Lower leg skin (tissue), 4 donors: ENCODE results near the gene ABCG4. TPM values are rescaled to one million over a fixed set of nuclear protein-coding genes. Genes with fewer than 3 reads are reported as not detected.
"Not testable (repeated sequence)": the region's sequence is repeated elsewhere in the genome, so short reads cannot be mapped to it uniquely, and the experiment has no call there.

Experiments used
- DNase-seq, 2 donors: peaks; one replicate each; pipeline ENCODE4 v3.0.0-alpha.2; 2019; ENCODE audit warnings: low spot score in 2 of 2
- H3K4me3 ChIP-seq: fragments of 200-600 bp; sonication (generic); 2 replicates; pipeline ENCODE4 v1.5.1; 2017; ENCODE audit warnings: mild to moderate bottlenecking, low read depth; ENCODE audit not compliant: poor library complexity, severe bottlenecking
- POLR2A ChIP-seq, 2 donors: fragments of 450-650 bp; IDR thresholded peaks; one replicate each; pipeline ENCODE4 v1.6.1; 2016 to 2017; ENCODE audit warnings: antibody characterized with exemption in 2 of 2, mild to moderate bottlenecking in 1 of 2, moderate library complexity in 1 of 2
- WGBS, 2 donors: methylation state at CpG; one replicate each; pipeline ENCODE4 v1.1.5; 2018; 5-methylcytosine and 5-hydroxymethylcytosine counted together
- intact Hi-C: fragments of 100-400 bp; cut with DNase I; formaldehyde crosslinking; loops from one replicate; pipeline ENCODE4 v1.15.0; 2023; ENCODE audit warnings: low total_unique reads
- total RNA-seq, 4 donors: library from RNA; depleted of rRNA; stranded (reverse); fragments of >200 nt; gene quantifications; one replicate each; pipeline ENCODE4 v1.1.0, GENCODE V29; 2016
- TF ChIP-seq, protein P1 (sequence below), 3 donors: fragments of 450-650 bp; IDR thresholded peaks; one replicate each; pipeline ENCODE4 v1.5.1; 2016; ENCODE audit warnings: antibody characterized with exemption in 3 of 3, mild to moderate bottlenecking in 3 of 3, moderate library complexity in 2 of 3

ABCG4 gene
- total RNA-seq, 4 donors from 2014 or later = 0.52 to 1.1 (median 0.67) TPM

GRCh38 chr11:119187123-119187892 is 38.5 kb downstream of the ABCG4 start:
- intact Hi-C loops = loop anchor here (5.0 kb wide), 1 partner anchor 1970 kb away; no protein-coding TSS in a partner anchor
- no peak overlapping the region for H3K4me3 ChIP-seq
- 76 to 78% methylated on average over 19 to 21 of the region's 21 CpGs for WGBS, 2 donors
- no peak for DNase-seq
- TF ChIP-seq POLR2A (IDR thresholded peaks at IDR 0.05) = no peak
- TF ChIP-seq, protein P1, sequence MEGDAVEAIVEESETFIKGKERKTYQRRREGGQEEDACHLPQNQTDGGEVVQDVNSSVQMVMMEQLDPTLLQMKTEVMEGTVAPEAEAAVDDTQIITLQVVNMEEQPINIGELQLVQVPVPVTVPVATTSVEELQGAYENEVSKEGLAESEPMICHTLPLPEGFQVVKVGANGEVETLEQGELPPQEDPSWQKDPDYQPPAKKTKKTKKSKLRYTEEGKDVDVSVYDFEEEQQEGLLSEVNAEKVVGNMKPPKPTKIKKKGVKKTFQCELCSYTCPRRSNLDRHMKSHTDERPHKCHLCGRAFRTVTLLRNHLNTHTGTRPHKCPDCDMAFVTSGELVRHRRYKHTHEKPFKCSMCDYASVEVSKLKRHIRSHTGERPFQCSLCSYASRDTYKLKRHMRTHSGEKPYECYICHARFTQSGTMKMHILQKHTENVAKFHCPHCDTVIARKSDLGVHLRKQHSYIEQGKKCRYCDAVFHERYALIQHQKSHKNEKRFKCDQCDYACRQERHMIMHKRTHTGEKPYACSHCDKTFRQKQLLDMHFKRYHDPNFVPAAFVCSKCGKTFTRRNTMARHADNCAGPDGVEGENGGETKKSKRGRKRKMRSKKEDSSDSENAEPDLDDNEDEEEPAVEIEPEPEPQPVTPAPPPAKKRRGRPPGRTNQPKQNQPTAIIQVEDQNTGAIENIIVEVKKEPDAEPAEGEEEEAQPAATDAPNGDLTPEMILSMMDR (IDR thresholded peaks at IDR 0.05) = no peak

GRCh38 chr11:119188067-119188466 is 39.2 kb downstream of the ABCG4 start:
- WGBS, 2 donors = 65 to 82% methylated on average over 8 to 11 of the region's 11 CpGs
- TF ChIP-seq, protein P1 (IDR thresholded peaks at IDR 0.05) = no peak
- no peak for TF ChIP-seq POLR2A (IDR thresholded peaks at IDR 0.05)
- intact Hi-C loops = loop anchor here (5.0 kb wide), 1 partner anchor 1971 kb away; no protein-coding TSS in a partner anchor
- no peak for DNase-seq
- no peak overlapping the region for H3K4me3 ChIP-seq

GRCh38 chr11:119188887-119189286 is 40.0 kb downstream of the ABCG4 start:
- DNase-seq = no peak
- intact Hi-C loops = loop anchor here (5.0 kb wide), 1 partner anchor 1972 kb away; no protein-coding TSS in a partner anchor
- TF ChIP-seq POLR2A (IDR thresholded peaks at IDR 0.05) = no peak
- TF ChIP-seq, protein P1 (IDR thresholded peaks at IDR 0.05) = no peak
- WGBS, 2 donors = 78 to 83% methylated on average over 8 of the region's 8 CpGs
- no peak overlapping the region for H3K4me3 ChIP-seq

GRCh38 chr11:119189393-119189792 is 40.5 kb downstream of the ABCG4 start:
- H3K4me3 ChIP-seq = no peak overlapping the region
- WGBS, 2 donors = 77 to 81% methylated on average over 3 to 4 of the region's 4 CpGs
- intact Hi-C loops = loop anchor here (5.0 kb wide), 1 partner anchor 1972 kb away; no protein-coding TSS in a partner anchor
- no peak for DNase-seq
- TF ChIP-seq, protein P1 (IDR thresholded peaks at IDR 0.05) = no peak
- TF ChIP-seq POLR2A (IDR thresholded peaks at IDR 0.05) = no peak

DNA sequence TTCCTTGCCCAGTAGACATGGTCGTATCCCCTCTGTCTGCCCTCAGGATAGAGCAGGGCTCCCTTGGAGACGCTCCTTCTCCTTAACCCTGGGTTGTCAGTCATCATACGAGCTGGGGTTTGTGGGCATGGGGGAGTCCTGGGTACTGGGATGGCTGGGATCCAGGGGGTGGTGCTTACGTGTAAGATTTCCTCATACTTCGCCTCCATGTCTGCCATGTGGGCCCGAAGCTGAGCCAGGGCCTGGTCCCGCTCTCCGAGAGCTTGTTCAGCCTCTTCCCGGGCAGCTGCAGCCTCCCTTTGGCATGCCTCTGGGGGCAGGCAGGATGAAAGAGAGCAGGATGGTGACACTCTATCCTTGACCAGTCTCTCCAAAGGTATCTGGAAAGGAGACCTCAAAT is 41.7 kb downstream of the ABCG4 start:
- intact Hi-C loops = loop anchor here (10.0 kb wide), 1 partner anchor 146 kb away; no protein-coding TSS in a partner anchor
- WGBS, 2 donors = 73 to 83% methylated on average over 9 of the region's 9 CpGs
- TF ChIP-seq POLR2A (IDR thresholded peaks at IDR 0.05) = no peak
- TF ChIP-seq, protein P1 (IDR thresholded peaks at IDR 0.05) = no peak
- DNase-seq = no peak
- no peak overlapping the region for H3K4me3 ChIP-seq

DNA sequence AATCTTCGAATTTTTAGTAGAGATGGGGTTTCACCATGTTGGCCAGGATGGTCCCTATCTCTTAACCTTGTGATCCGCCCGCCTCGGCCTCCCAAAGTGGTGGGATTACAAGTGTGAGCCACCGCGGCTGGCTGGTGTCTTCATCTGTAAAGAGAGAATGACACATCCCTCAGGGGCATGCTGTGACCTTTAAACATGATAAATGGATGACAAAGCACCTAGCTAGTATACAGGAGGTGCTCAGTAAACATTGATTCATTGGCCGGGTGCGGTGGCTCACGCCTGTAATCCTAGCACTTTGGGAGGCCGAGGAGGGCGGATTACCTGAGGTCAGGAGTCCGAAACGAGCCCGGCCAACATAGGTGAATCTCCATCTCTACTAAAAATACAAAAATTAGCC is 42.4 kb downstream of the ABCG4 start:
- 91 to 94% methylated on average over 14 of the region's 14 CpGs for WGBS, 2 donors
- DNase-seq, H3K4me3 ChIP-seq: not testable (repeated sequence)
- intact Hi-C loops = loop anchor here (10.0 kb wide), 1 partner anchor 146 kb away; no protein-coding TSS in a partner anchor
